CD4-positive, alpha-beta T cell treated with Interleukin-12 subunit alpha and Interleukin-12 subunit beta, for 1 hour (primary cell): ENCODE measurements around the gene SYNDIG1.
"Not testable (repeated sequence)": the region's sequence is repeated elsewhere in the genome, so short reads cannot be mapped to it uniquely, and the experiment has no call there.

Source experiments
- DNase-seq: peaks from one replicate; pipeline ENCODE4 v3.0.0-alpha.2; 2020

SYNDIG1 gene

GRCh38 chr20:24616258-24617079, 147.0 kb downstream of the SYNDIG1 start:
- no peak for DNase-seq

GRCh38 chr20:24617080-24617432, 147.6 kb downstream of the SYNDIG1 start:
- no peak for DNase-seq

GRCh38 chr20:24617757-24618450, 148.5 kb downstream of the SYNDIG1 start:
- no peak for DNase-seq

- DNase-seq = no peak
These were observed 149.3 kb downstream of the SYNDIG1 start for GRCh38 chr20:24618739-24619138.

- DNase-seq = no peak
These were observed 149.8 kb downstream of the SYNDIG1 start for GRCh38 chr20:24619212-24619611.

GRCh38 chr20:24620937-24621519, 151.6 kb downstream of the SYNDIG1 start:
- DNase-seq = no peak

- no peak for DNase-seq
These were observed 153.4 kb downstream of the SYNDIG1 start for GRCh38 chr20:24622856-24623255.

GRCh38 chr20:24626141-24626540, 156.7 kb downstream of the SYNDIG1 start:
- DNase-seq = not testable (repeated sequence)

GRCh38 chr20:24627291-24627690, 157.9 kb downstream of the SYNDIG1 start:
- no peak for DNase-seq

- DNase-seq = no peak
These were observed 158.5 kb downstream of the SYNDIG1 start for GRCh38 chr20:24627926-24628325.

- DNase-seq = no peak
These were observed 159.6 kb downstream of the SYNDIG1 start for GRCh38 chr20:24628985-24629384.

- DNase-seq = no peak
These were observed 160.2 kb downstream of the SYNDIG1 start for GRCh38 chr20:24629668-24630067.

GRCh38 chr20:24630486-24631172, 161.2 kb downstream of the SYNDIG1 start:
- no peak for DNase-seq

- no peak for DNase-seq
These were observed 161.7 kb downstream of the SYNDIG1 start for GRCh38 chr20:24631173-24631505.

- DNase-seq = no peak
These were observed 163.2 kb downstream of the SYNDIG1 start for GRCh38 chr20:24632581-24632980.

GRCh38 chr20:24633026-24633425, 163.6 kb downstream of the SYNDIG1 start:
- no peak for DNase-seq

GRCh38 chr20:24633521-24633920, 164.1 kb downstream of the SYNDIG1 start:
- DNase-seq = no peak

GRCh38 chr20:24634855-24635254, 165.4 kb downstream of the SYNDIG1 start:
- DNase-seq = no peak

- no peak for DNase-seq
These were observed 167.2 kb downstream of the SYNDIG1 start for GRCh38 chr20:24636626-24637025.

- DNase-seq = no peak
These were observed 167.7 kb downstream of the SYNDIG1 start for GRCh38 chr20:24637087-24637486.

GRCh38 chr20:24637941-24638340, 168.5 kb downstream of the SYNDIG1 start:
- DNase-seq = no peak

GRCh38 chr20:24638591-24639548, 169.4 kb downstream of the SYNDIG1 start:
- no peak for DNase-seq
